ENCODE results near the gene KCNJ5.

DNA sequence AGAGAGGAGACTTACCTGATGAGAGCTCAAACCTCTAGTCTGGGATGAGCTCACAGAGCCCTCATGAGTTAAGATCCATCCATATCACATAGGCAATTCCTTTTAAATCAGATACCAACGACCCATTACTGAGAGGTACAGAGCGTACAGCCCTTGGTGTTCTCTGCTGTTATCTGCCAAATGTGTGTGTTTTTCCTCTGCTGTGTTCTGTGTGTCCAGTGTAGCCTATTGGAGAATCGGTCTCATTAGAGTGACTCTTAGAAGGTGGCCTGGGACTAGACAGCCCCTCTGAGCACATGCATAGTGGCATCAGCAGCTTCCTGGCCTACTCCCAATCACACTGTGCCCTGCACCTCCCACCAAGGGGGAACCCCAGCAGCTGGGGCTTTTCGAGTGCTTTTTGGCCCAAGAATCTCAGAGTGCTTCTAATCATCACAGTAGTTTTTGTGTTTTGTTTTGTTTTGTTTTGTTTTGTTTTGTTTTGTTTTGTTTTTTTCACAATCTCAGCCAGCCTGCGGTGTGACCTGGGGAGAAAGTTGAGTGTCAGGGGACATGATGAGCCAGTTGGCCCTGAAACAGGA, 26.1 kb downstream of the KCNJ5 start:
- TF ChIP-seq, protein P1, sequence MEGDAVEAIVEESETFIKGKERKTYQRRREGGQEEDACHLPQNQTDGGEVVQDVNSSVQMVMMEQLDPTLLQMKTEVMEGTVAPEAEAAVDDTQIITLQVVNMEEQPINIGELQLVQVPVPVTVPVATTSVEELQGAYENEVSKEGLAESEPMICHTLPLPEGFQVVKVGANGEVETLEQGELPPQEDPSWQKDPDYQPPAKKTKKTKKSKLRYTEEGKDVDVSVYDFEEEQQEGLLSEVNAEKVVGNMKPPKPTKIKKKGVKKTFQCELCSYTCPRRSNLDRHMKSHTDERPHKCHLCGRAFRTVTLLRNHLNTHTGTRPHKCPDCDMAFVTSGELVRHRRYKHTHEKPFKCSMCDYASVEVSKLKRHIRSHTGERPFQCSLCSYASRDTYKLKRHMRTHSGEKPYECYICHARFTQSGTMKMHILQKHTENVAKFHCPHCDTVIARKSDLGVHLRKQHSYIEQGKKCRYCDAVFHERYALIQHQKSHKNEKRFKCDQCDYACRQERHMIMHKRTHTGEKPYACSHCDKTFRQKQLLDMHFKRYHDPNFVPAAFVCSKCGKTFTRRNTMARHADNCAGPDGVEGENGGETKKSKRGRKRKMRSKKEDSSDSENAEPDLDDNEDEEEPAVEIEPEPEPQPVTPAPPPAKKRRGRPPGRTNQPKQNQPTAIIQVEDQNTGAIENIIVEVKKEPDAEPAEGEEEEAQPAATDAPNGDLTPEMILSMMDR (conservative IDR thresholded peaks at IDR 0.05; ENCODE audit: low read depth in 2 of 2) = no peak
- TF ChIP-seq EZH2phosphoT487 (IDR thresholded peaks at IDR 0.05; ENCODE audit: unreplicated experiment) (no peak), POLR2AphosphoS5 (IDR thresholded peaks at IDR 0.05; ENCODE audit: low read depth) (no peak), ZNF114 (CRISPR knock-in tag; IDR thresholded peaks at IDR 0.05) (no peak), EZH2 (IDR thresholded peaks at IDR 0.05; ENCODE audit: low read depth, unreplicated experiment) (no peak), JUNB (IDR thresholded peaks at IDR 0.05; ENCODE audit: unreplicated experiment) (no peak), CREB1 (CRISPR knock-in tag; IDR thresholded peaks at IDR 0.05; ENCODE audit: low read depth) (no peak)

Measured in GM23338 (cell line).